ENCODE results near the gene EMP2. TPM values are rescaled to one million over a fixed set of nuclear protein-coding genes. Genes with fewer than 3 reads are reported as not detected.
"Not testable (repeated sequence)": the region's sequence is repeated elsewhere in the genome, so short reads cannot be mapped to it uniquely, and the experiment has no call there.

Gene EMP2
- total RNA-seq, 1 experiment from 2014 or later = 61.8 TPM

- DNase-seq (ENCODE audit: low read depth) = no peak
Measured at GRCh38 chr16:10552281-10552680, 28.1 kb downstream of the EMP2 start.

GRCh38 chr16:10551881-10552280 lies 28.5 kb downstream of the EMP2 start:
- no peak for DNase-seq (ENCODE audit: low read depth)

GRCh38 chr16:10548404-10548803 lies 32.0 kb downstream of the EMP2 start:
- DNase-seq (ENCODE audit: low read depth) = no peak

- no peak for DNase-seq (ENCODE audit: low read depth)
Measured at GRCh38 chr16:10547708-10548107, 32.7 kb downstream of the EMP2 start.

GRCh38 chr16:10543231-10543977 lies 37.0 kb downstream of the EMP2 start:
- DNase-seq (ENCODE audit: low read depth) = no peak

- no peak for DNase-seq (ENCODE audit: low read depth)
Measured at GRCh38 chr16:10541366-10541765, 39.0 kb downstream of the EMP2 start.

GRCh38 chr16:10539793-10540192 lies 40.6 kb downstream of the EMP2 start:
- no peak for DNase-seq (ENCODE audit: low read depth)

GRCh38 chr16:10539236-10539635 lies 41.2 kb downstream of the EMP2 start:
- peak; percentile 68 for DNase-seq (ENCODE audit: low read depth)

GRCh38 chr16:10538583-10538982 lies 41.8 kb downstream of the EMP2 start:
- no peak for DNase-seq (ENCODE audit: low read depth)

GRCh38 chr16:10537946-10538345 lies 42.5 kb downstream of the EMP2 start:
- no peak for DNase-seq (ENCODE audit: low read depth)

- DNase-seq (ENCODE audit: low read depth) = no peak
Measured at GRCh38 chr16:10536814-10537389, 43.5 kb downstream of the EMP2 start.

- DNase-seq (ENCODE audit: low read depth) = not testable (repeated sequence)
Measured at GRCh38 chr16:10536328-10536727, 44.1 kb downstream of the EMP2 start.

GRCh38 chr16:10535461-10535860 lies 44.9 kb downstream of the EMP2 start:
- DNase-seq (ENCODE audit: low read depth) = no peak

- DNase-seq (ENCODE audit: low read depth) = no peak
Measured at GRCh38 chr16:10534748-10535147, 45.6 kb downstream of the EMP2 start.

GRCh38 chr16:10533612-10534011 lies 46.8 kb downstream of the EMP2 start:
- peak; percentile 66 for DNase-seq (ENCODE audit: low read depth)

- no peak for DNase-seq (ENCODE audit: low read depth)
Measured at GRCh38 chr16:10531582-10531981, 48.8 kb downstream of the EMP2 start.

- DNase-seq (ENCODE audit: low read depth) = no peak
Measured at GRCh38 chr16:10530685-10531084, 49.7 kb downstream of the EMP2 start.

- no peak for DNase-seq (ENCODE audit: low read depth)
Measured at GRCh38 chr16:10529895-10530669, 50.3 kb downstream of the EMP2 start.

- DNase-seq (ENCODE audit: low read depth) = no peak
Measured at GRCh38 chr16:10528635-10529034, 51.8 kb downstream of the EMP2 start.

- DNase-seq (ENCODE audit: low read depth) = no peak
Measured at GRCh38 chr16:10526962-10527361, 53.4 kb downstream of the EMP2 start.

GRCh38 chr16:10525214-10525825 lies 55.1 kb downstream of the EMP2 start:
- no peak for DNase-seq (ENCODE audit: low read depth)

- peak; percentile 47 for DNase-seq (ENCODE audit: low read depth)
Measured at GRCh38 chr16:10522966-10523365, 57.4 kb downstream of the EMP2 start.

All from LHCN-M2 (cell line).